Measurements from ENCODE around the gene MTX3. TPM values are rescaled to one million over a fixed set of nuclear protein-coding genes. Genes with fewer than 3 reads are reported as not detected.

The MTX3 gene
- total RNA-seq, 3 donors from 2014 or later (not counting 1 experiment from before 2014, with no cell fraction given): 10.6 to 13.6 (median 10.9) TPM

DNA sequence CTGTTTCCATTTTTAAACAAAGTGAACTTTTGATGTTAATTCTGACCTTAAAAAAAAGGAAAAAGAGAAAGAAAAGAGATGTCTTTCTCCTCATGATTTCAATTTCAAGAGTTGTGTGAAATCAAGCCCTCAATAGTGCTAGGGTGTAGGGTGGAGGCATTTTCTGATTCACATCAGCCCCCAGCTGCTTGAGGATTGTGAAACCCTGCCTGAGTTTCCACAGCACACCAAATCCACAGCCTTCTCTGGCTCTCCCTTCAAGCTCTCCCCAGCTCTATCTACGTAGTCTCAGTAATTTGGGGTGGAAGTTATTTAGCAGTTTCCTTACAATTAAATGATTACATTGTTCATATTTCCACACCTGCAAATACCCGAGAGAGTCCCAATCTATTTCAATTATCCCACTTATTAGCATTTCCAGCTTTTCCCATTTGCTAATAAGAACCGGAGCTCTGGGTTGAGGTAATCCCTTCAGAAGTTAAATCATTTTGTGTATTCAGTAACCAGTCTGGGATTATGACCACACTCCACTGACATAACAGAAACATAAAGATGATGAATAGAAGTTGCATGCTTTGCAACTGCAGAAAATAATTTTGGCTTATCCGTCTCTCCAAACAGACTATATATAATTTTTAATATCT, 54.9 kb downstream of the MTX3 start:
- WGBS (ENCODE audit: insufficient coverage): 89% methylated on average over 2 of the region's 4 CpGs
- intact Hi-C loops (cut with micrococcal nuclease): no loop called here

DNA sequence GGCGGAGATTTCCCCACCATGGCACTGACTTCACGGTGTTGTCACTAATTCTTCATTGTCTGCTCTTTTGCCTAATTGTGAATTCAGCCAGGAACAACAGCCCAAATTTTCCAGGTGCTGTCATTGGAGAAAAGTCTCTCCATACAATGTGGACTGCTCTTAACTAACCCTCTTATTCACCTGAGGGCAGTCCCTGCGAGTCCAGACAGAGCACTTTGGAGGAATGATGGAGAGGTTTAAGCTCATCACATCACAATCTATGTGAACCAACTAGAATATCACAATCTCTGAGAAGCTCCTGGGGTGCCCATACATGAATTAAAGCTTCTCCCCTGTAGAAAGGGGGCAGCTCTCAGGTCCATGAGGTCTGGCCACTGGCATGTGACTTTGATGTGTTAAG, 56.4 kb downstream of the MTX3 start:
- Histone ChIP-seq H3K36me3 (ENCODE audit: control insufficient read depth, insufficient read depth, low read length) (no peaks in the 10 kb centered on the region), H3K27me3 (ENCODE audit: control insufficient read depth, insufficient read depth, low read length) (no peaks in the 10 kb centered on the region), H3K4me1 (ENCODE audit: control insufficient read depth, insufficient read depth, low read length) (no peaks in the 10 kb centered on the region), H3K27ac (ENCODE audit: low read length) (no peak overlapping the region), H3K9me3 (ENCODE audit: control insufficient read depth, insufficient read depth, low read length) (no peaks in the 10 kb centered on the region), H3K4me3 (ENCODE audit: low read length) (no peak overlapping the region)
- Mint-ChIP-seq H3K9me3 (no peaks in the 10 kb centered on the region), H3K4me1 (no peaks in the 10 kb centered on the region), H3K27ac (no peak overlapping the region), H3K27me3 (ENCODE audit: low read depth in 2 of 2) (peaks cover 3 to 11% of the 10 kb centered on the region in 2 donors), H3K4me3 (no peak overlapping the region), H3K36me3 (no peaks in the 10 kb centered on the region)
- DNase-seq: no peak
- 91% methylated on average over 2 of the region's 3 CpGs for WGBS (ENCODE audit: insufficient coverage)
- TF ChIP-seq, protein P1, sequence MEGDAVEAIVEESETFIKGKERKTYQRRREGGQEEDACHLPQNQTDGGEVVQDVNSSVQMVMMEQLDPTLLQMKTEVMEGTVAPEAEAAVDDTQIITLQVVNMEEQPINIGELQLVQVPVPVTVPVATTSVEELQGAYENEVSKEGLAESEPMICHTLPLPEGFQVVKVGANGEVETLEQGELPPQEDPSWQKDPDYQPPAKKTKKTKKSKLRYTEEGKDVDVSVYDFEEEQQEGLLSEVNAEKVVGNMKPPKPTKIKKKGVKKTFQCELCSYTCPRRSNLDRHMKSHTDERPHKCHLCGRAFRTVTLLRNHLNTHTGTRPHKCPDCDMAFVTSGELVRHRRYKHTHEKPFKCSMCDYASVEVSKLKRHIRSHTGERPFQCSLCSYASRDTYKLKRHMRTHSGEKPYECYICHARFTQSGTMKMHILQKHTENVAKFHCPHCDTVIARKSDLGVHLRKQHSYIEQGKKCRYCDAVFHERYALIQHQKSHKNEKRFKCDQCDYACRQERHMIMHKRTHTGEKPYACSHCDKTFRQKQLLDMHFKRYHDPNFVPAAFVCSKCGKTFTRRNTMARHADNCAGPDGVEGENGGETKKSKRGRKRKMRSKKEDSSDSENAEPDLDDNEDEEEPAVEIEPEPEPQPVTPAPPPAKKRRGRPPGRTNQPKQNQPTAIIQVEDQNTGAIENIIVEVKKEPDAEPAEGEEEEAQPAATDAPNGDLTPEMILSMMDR (IDR thresholded peaks at IDR 0.05): no peak
- intact Hi-C loops (cut with micrococcal nuclease): no loop called here
- ATAC-seq: no peak

More for the DNA sequence above, 54.9 kb downstream of the MTX3 start:
- no peaks in the 10 kb centered on the region for H3K9me3 Mint-ChIP-seq
- Histone ChIP-seq H3K27ac (ENCODE audit: low read length) (no peak overlapping the region), H3K4me3 (ENCODE audit: low read length) (no peak overlapping the region), H3K27me3 (ENCODE audit: control insufficient read depth, insufficient read depth, low read length) (no peaks in the 10 kb centered on the region), H3K9me3 (ENCODE audit: control insufficient read depth, insufficient read depth, low read length) (no peaks in the 10 kb centered on the region), H3K4me1 (ENCODE audit: control insufficient read depth, insufficient read depth, low read length) (no peaks in the 10 kb centered on the region), H3K36me3 (ENCODE audit: control insufficient read depth, insufficient read depth, low read length) (no peaks in the 10 kb centered on the region)
- no peak for ATAC-seq
- H3K4me1 Mint-ChIP-seq: no peaks in the 10 kb centered on the region
- H3K27me3 Mint-ChIP-seq (ENCODE audit: low read depth in 2 of 2): peaks cover 3 to 11% of the 10 kb centered on the region in 2 donors
- DNase-seq: no peak
- H3K4me3 Mint-ChIP-seq: no peak overlapping the region
- no peak overlapping the region for H3K27ac Mint-ChIP-seq
- TF ChIP-seq, protein P1 (IDR thresholded peaks at IDR 0.05): no peak
- no peaks in the 10 kb centered on the region for H3K36me3 Mint-ChIP-seq

DNA sequence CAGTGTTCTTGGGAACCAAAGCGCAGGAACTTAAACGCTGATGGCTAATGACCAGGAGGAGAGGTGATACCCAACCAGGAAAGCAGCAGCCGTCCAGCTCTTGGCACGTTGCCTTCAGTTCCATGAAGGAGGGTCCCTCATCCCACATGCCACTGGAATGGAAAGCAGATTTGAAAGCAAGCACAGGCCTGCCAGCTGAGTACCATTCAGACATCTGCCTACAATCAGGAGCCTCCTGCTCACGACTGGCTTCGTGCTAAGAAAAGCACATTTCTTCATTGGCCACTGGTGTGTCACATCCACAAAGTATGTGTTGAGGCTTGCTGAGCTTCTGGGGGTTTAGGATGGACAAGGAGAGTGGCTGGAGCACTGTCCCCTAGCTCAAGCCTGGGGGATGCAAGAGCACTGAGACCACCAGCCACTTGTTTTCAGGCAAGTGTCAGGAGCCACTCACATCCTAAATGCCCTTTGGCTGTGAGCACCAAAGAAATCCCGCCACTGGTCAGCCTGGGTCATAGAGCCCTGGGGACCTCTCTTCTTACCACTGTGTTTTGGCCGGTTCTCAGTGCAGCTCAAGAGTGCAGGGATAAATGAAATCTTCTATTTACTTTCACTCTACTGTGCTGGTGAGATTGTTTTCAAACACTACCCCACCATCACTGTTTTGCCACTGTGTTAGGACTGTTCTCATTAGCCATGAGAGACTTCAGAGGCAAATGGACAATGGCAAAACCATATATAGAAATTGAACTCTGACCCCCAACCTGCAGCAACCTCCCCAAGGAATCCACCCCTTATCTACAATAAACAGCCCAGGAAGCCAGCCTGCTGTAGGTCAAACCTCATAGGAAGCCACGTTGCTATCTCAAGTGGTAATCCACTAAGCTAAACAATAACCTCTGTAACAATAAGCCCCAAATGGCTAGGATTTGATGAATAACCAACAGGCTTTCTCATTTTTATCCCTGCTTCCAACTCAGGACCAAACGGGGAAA, 58.3 kb downstream of the MTX3 start:
- no peaks in the 10 kb centered on the region for H3K9me3 Mint-ChIP-seq
- DNase-seq (no peak), ATAC-seq (no peak)
- H3K4me1 ChIP-seq (ENCODE audit: control insufficient read depth, insufficient read depth, low read length): no peaks in the 10 kb centered on the region
- H3K4me1 Mint-ChIP-seq: no peaks in the 10 kb centered on the region
- H3K27ac ChIP-seq (ENCODE audit: low read length): no peak overlapping the region
- H3K9me3 ChIP-seq (ENCODE audit: control insufficient read depth, insufficient read depth, low read length): no peaks in the 10 kb centered on the region
- H3K4me3 Mint-ChIP-seq: no peak overlapping the region
- WGBS (ENCODE audit: insufficient coverage): 88% methylated on average over 10 of the region's 10 CpGs
- no peaks in the 10 kb centered on the region for H3K36me3 Mint-ChIP-seq
- no peak overlapping the region for H3K27ac Mint-ChIP-seq
- H3K4me3 ChIP-seq (ENCODE audit: low read length): no peak overlapping the region
- intact Hi-C loops (cut with micrococcal nuclease): no loop called here
- peaks cover 3 to 11% of the 10 kb centered on the region in 2 donors for H3K27me3 Mint-ChIP-seq (ENCODE audit: low read depth in 2 of 2)
- TF ChIP-seq, protein P1 (IDR thresholded peaks at IDR 0.05): no peak
- H3K27me3 ChIP-seq (ENCODE audit: control insufficient read depth, insufficient read depth, low read length): no peaks in the 10 kb centered on the region
- no peaks in the 10 kb centered on the region for H3K36me3 ChIP-seq (ENCODE audit: control insufficient read depth, insufficient read depth, low read length)

Measured in natural killer cell (primary cell).